T1000 (cell line): ENCODE data around the gene VIPR1.

Experiments used
- DNase-seq: peaks from one replicate; lab custom pipeline; 2025; ENCODE audit warnings: mixed read lengths; lab: John Stamatoyannopoulos, UW

Gene VIPR1

GRCh38 chr3:42493126-42493797 lies 9.2 kb upstream of the VIPR1 start:
- DNase-seq: no peak

- DNase-seq: no peak
These were observed 8.7 kb upstream of the VIPR1 start for GRCh38 chr3:42493798-42494151.

- DNase-seq: no peak
These were observed 7.0 kb upstream of the VIPR1 start for GRCh38 chr3:42495393-42495792.

- DNase-seq: no peak
These were observed 5.3 kb upstream of the VIPR1 start for GRCh38 chr3:42497009-42497731.

- no peak for DNase-seq
These were observed 4.4 kb upstream of the VIPR1 start for GRCh38 chr3:42498034-42498433.

GRCh38 chr3:42498791-42499477 lies 3.5 kb upstream of the VIPR1 start:
- DNase-seq: no peak

- DNase-seq: no peak
These were observed 3.0 kb upstream of the VIPR1 start for GRCh38 chr3:42499478-42499871.

GRCh38 chr3:42500091-42500490 lies 2.4 kb upstream of the VIPR1 start:
- DNase-seq: no peak

GRCh38 chr3:42500909-42501308 lies 1.5 kb upstream of the VIPR1 start:
- DNase-seq: no peak

- no peak for DNase-seq
These were observed 1.1 kb upstream of the VIPR1 start for GRCh38 chr3:42501321-42501680.

- no peak for DNase-seq
These were observed 588 bp upstream of the VIPR1 start for GRCh38 chr3:42501681-42502428.

GRCh38 chr3:42503251-42503924 lies 945 bp downstream of the VIPR1 start:
- no peak for DNase-seq

- DNase-seq: no peak
These were observed 1.5 kb downstream of the VIPR1 start for GRCh38 chr3:42503957-42504333.

- DNase-seq: no peak
These were observed 2.1 kb downstream of the VIPR1 start for GRCh38 chr3:42504334-42505127.

GRCh38 chr3:42505128-42505848 lies 2.8 kb downstream of the VIPR1 start:
- DNase-seq: no peak

- DNase-seq: no peak
These were observed 3.5 kb downstream of the VIPR1 start for GRCh38 chr3:42505849-42506410.

GRCh38 chr3:42507252-42507651 lies 4.8 kb downstream of the VIPR1 start:
- no peak for DNase-seq

- DNase-seq: no peak
These were observed 5.4 kb downstream of the VIPR1 start for GRCh38 chr3:42507761-42508335.

GRCh38 chr3:42508562-42508961 lies 6.1 kb downstream of the VIPR1 start:
- no peak for DNase-seq

- DNase-seq: no peak
These were observed 6.7 kb downstream of the VIPR1 start for GRCh38 chr3:42509111-42509510.
